Measurements from ENCODE around the gene SNX1. TPM values are rescaled to one million over a fixed set of nuclear protein-coding genes. Genes with fewer than 3 reads are reported as not detected.

The SNX1 gene
- total RNA-seq, 2 experiments from 2014 or later, result 75.6 to 80.1 TPM

DNA sequence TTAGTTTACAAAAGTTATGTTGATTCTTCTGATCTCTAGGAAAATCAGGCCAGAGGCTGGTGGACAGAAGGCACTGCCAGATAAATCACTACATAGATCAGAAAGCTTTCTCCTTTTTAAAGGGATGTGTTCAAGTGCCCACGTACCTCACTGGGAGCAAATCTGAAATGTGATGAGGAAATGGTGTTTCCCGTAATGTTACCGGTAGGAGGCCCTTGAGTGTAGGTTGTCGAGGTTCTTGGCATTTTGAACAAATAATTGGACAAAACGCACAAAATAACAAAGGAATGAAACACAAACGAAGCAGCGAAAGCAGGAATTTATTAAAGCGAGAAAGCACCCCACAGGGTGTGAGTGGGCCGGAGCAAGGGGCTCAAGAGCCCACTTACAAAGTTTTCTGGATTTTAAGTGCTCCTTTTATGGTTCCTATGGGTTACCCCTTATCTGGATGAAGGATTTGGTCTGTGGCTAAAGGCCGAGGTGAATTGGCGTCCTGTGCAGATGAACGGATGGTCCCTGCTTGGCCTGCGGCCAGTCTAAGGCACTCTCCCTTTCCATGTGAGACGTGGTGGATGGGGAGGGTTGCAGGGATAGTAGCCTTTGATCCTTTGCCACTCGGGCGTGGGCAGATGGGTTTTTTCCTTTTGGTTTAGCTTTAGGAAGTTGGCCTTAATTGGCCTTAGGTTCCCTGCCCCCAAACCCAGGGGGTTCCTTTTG is 1.0 kb downstream of the SNX1 start:
- peak overlapping the region; percentile 91 for H3K4me3 Mint-ChIP-seq
- ATAC-seq, result no peak
- CTCF ChIA-PET, result interaction anchor here (1.1 to 5.7 kb wide), 2 partner anchors 52 to 57 kb away, joined by 3 to 22 read pairs; no protein-coding TSS in a partner anchor
- peak overlapping the region; percentile 97 for H3K27ac Mint-ChIP-seq
- peak; percentile 35 for TF ChIP-seq CTCF (IDR thresholded peaks at IDR 0.05)
- no peak for DNase-seq
- peaks cover 13% of the 10 kb centered on the region for H3K36me3 Mint-ChIP-seq (ENCODE audit: low read depth)
- POLR2A ChIA-PET, result interaction anchor here (0.8 to 3.1 kb wide), 3 partner anchors 8 to 55 kb away, joined by 3 to 16 read pairs (median 4); partner anchors contain the start of gene SNX22
- peaks cover 55% of the 10 kb centered on the region for H3K4me1 Mint-ChIP-seq (ENCODE audit: low read depth)
- intact Hi-C loops (cut with micrococcal nuclease), result no loop called here
- no peaks in the 10 kb centered on the region for H3K27me3 Mint-ChIP-seq
- H3K9me3 Mint-ChIP-seq, result no peaks in the 10 kb centered on the region

GRCh38 chr15:64099379-64099778 is 3.6 kb downstream of the SNX1 start:
- intact Hi-C loops (cut with micrococcal nuclease), result no loop called here
- no peak for TF ChIP-seq CTCF (IDR thresholded peaks at IDR 0.05)
- H3K4me3 Mint-ChIP-seq, result no peak overlapping the region
- H3K4me1 Mint-ChIP-seq (ENCODE audit: low read depth), result peaks cover 56% of the 10 kb centered on the region
- no peaks in the 10 kb centered on the region for H3K27me3 Mint-ChIP-seq
- H3K36me3 Mint-ChIP-seq (ENCODE audit: low read depth), result peaks cover 7% of the 10 kb centered on the region
- ChIA-PET CTCF (interaction anchor here (1.1 to 5.7 kb wide), 2 partner anchors 23 to 54 kb away, joined by 3 to 22 read pairs; no protein-coding TSS in a partner anchor), POLR2A (interaction anchor here (1.5 kb wide), 1 partner anchor 18 kb away, joined by 5 read pairs; no protein-coding TSS in a partner anchor)
- ATAC-seq (no peak), DNase-seq (no peak)
- H3K9me3 Mint-ChIP-seq, result no peaks in the 10 kb centered on the region
- H3K27ac Mint-ChIP-seq, result no peak overlapping the region

- Mint-ChIP-seq H3K9me3 (no peaks in the 10 kb centered on the region), H3K36me3 (ENCODE audit: low read depth) (peaks cover 6% of the 10 kb centered on the region), H3K27me3 (no peaks in the 10 kb centered on the region), H3K27ac (no peak overlapping the region), H3K4me1 (ENCODE audit: low read depth) (peaks cover 51% of the 10 kb centered on the region), H3K4me3 (no peak overlapping the region)
- intact Hi-C loops (cut with micrococcal nuclease), result no loop called here
- POLR2A ChIA-PET, result interaction anchor here (1.4 kb wide), 1 partner anchor 49 kb away, joined by 5 read pairs; no protein-coding TSS in a partner anchor
- ATAC-seq (no peak), DNase-seq (no peak)
- CTCF ChIA-PET, result interaction anchor here (0.6 kb wide), 1 partner anchor 52 kb away, joined by 3 read pairs; no protein-coding TSS in a partner anchor
- no peak for TF ChIP-seq CTCF (IDR thresholded peaks at IDR 0.05)
Measured at GRCh38 chr15:64100958-64101357, 5.2 kb downstream of the SNX1 start.

DNA sequence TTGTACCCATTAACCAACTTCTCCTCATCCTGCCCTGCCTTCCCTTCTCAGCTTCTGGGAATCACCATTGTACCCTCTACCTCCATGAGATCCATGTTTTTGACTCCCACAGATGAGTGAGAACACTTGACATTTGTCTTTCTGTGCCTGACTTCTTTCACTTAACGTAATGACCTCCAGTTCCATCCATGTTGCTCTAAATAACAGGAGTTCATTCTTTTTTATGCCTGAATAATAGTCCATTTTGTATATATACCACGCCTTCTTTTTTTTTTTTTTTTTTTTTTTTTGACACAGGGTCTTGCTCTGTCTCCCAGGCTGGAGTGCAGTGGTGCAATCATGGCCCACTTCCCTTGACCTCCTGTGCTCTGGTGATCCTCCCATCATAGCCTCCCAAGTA is 6.7 kb downstream of the SNX1 start:
- no peak for ATAC-seq
- Mint-ChIP-seq H3K4me3 (no peak overlapping the region), H3K27me3 (no peaks in the 10 kb centered on the region), H3K36me3 (ENCODE audit: low read depth) (peaks cover 6% of the 10 kb centered on the region), H3K27ac (no peak overlapping the region), H3K9me3 (no peaks in the 10 kb centered on the region), H3K4me1 (ENCODE audit: low read depth) (peaks cover 54% of the 10 kb centered on the region)
- ChIA-PET POLR2A (interaction anchor here (0.7 to 1.4 kb wide), 3 partner anchors 47 to 262 kb away, joined by 3 to 5 read pairs (median 3); partner anchors contain the start of gene DAPK2), CTCF (interaction anchor here (0.6 kb wide), 1 partner anchor 9 kb away, joined by 3 read pairs; no protein-coding TSS in a partner anchor)
- TF ChIP-seq CTCF (IDR thresholded peaks at IDR 0.05), result no peak
- DNase-seq, result no peak
- intact Hi-C loops (cut with micrococcal nuclease), result no loop called here

Data from activated CD8-positive, alpha-beta T cell treated with anti-CD3 and anti-CD28 coated beads for 36 hours (primary cell).